DND-41 (cell line): ENCODE data around the gene SLC30A3.

Experiments used
- ATAC-seq: fragments of 200-7000 bp; cut with Tn5 transposase; 3 replicates; pipeline ENCODE4 v1.9.1; 2021; ENCODE audit warnings: low read depth; ENCODE audit not compliant: insufficient read depth
- DNase-seq: peaks from one replicate; pipeline ENCODE4 v3.0.0-alpha.2; 2020
- H2AFZ ChIP-seq: 2 replicates; pipeline ENCODE4 v1.6.0; 2012; ENCODE audit warnings: low read depth, low read length
- H3K27ac ChIP-seq: 2 replicates; pipeline ENCODE4 v1.5.1; 2012; ENCODE audit warnings: low read length, inconsistent platforms
- H3K27me3 ChIP-seq: fragments of 200-600 bp; sonication (generic); 2 replicates; pipeline ENCODE4 v1.6.0; 2012; ENCODE audit warnings: low read length, mild to moderate bottlenecking, inconsistent platforms; ENCODE audit not compliant: insufficient read depth, poor library complexity
- H3K36me3 ChIP-seq: 2 replicates; pipeline ENCODE4 v1.5.1; 2012; ENCODE audit warnings: low read length, inconsistent platforms; ENCODE audit not compliant: insufficient read depth
- H3K4me1 ChIP-seq: 2 replicates; pipeline ENCODE4 v1.5.1; 2012; ENCODE audit warnings: mild to moderate bottlenecking, low read length; ENCODE audit not compliant: insufficient read depth
- H3K4me2 ChIP-seq: 2 replicates; pipeline ENCODE4 v1.6.0; 2012; ENCODE audit warnings: mild to moderate bottlenecking, moderate library complexity, low read length, inconsistent platforms; ENCODE audit not compliant: insufficient read depth
- H3K4me3 ChIP-seq, 2 experiments: fragments of 200-600 bp in 1 of 2; shearing (Covaris generic) in 1 of 2; 2 replicates each; pipeline ENCODE4 v1.5.1; 2012 to 2016; ENCODE audit warnings: inconsistent platforms in 2 of 2, low read length in 2 of 2, mild to moderate bottlenecking in 2 of 2, low read depth in 1 of 2, moderate library complexity in 1 of 2
- H3K79me2 ChIP-seq: 2 replicates; pipeline ENCODE4 v1.6.0; 2012; ENCODE audit warnings: low read length, inconsistent platforms; ENCODE audit not compliant: insufficient read depth
- H3K9ac ChIP-seq: 2 replicates; pipeline ENCODE4 v1.6.0; 2012; ENCODE audit warnings: low read depth, mild to moderate bottlenecking, inconsistent platforms, low read length, moderate library complexity
- H3K9me3 ChIP-seq: 2 replicates; pipeline ENCODE4 v1.5.1; 2012; ENCODE audit warnings: low read length, moderate library complexity, mild to moderate bottlenecking, inconsistent platforms; ENCODE audit not compliant: insufficient read depth, severe bottlenecking
- H4K20me1 ChIP-seq: 2 replicates; pipeline ENCODE4 v1.6.0; 2012; ENCODE audit warnings: low read length; ENCODE audit not compliant: insufficient read depth
- EZH2 ChIP-seq: IDR thresholded peaks from 3 replicates; pipeline ENCODE4 v1.6.1; 2012; ENCODE audit warnings: borderline replicate concordance, low read depth, mild to moderate bottlenecking, moderate library complexity, low read length, inconsistent platforms; ENCODE audit not compliant: severe bottlenecking
- TF ChIP-seq, protein P1 (sequence below): IDR thresholded peaks from 2 replicates; pipeline ENCODE4 v1.5.1; 2012; ENCODE audit warnings: borderline replicate concordance, low read length, moderate library complexity, mild to moderate bottlenecking; ENCODE audit not compliant: poor library complexity, severe bottlenecking; ENCODE audit errors: extremely low read depth

The SLC30A3 gene

GRCh38 chr2:27212626-27213471, 50.0 kb downstream of the SLC30A3 start:
- Histone ChIP-seq H4K20me1 (0 out of 2 replicates have a peak, but pooled peaks cover 2% of the 10 kb centered on the region), H3K27me3 (no peaks in the 10 kb centered on the region), H3K4me3 (peak overlapping the region; percentile 41 to 62), H3K9me3 (no peaks in the 10 kb centered on the region), H2AFZ (peak overlapping the region; percentile 80), H3K9ac (peak overlapping the region; percentile 82), H3K27ac (peak overlapping the region; percentile 99), H3K4me1 (peaks cover 59% of the 10 kb centered on the region), H3K36me3 (peaks cover 49% of the 10 kb centered on the region), H3K4me2 (peak overlapping the region; percentile 81), H3K79me2 (peaks cover 53% of the 10 kb centered on the region)
- TF ChIP-seq, protein P1, sequence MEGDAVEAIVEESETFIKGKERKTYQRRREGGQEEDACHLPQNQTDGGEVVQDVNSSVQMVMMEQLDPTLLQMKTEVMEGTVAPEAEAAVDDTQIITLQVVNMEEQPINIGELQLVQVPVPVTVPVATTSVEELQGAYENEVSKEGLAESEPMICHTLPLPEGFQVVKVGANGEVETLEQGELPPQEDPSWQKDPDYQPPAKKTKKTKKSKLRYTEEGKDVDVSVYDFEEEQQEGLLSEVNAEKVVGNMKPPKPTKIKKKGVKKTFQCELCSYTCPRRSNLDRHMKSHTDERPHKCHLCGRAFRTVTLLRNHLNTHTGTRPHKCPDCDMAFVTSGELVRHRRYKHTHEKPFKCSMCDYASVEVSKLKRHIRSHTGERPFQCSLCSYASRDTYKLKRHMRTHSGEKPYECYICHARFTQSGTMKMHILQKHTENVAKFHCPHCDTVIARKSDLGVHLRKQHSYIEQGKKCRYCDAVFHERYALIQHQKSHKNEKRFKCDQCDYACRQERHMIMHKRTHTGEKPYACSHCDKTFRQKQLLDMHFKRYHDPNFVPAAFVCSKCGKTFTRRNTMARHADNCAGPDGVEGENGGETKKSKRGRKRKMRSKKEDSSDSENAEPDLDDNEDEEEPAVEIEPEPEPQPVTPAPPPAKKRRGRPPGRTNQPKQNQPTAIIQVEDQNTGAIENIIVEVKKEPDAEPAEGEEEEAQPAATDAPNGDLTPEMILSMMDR: no peak
- no peak for TF ChIP-seq EZH2
- DNase-seq: peak; percentile 15
- ATAC-seq: peak; percentile 15

- peaks cover 54% of the 10 kb centered on the region for H3K36me3 ChIP-seq
- H3K4me2 ChIP-seq: peak within 1 kb of the TSS; percentile 81
- H3K79me2 ChIP-seq: peaks cover 46% of the 10 kb centered on the region
- peak within 1 kb of the TSS; percentile 82 for H3K9ac ChIP-seq
- H2AFZ ChIP-seq: peak within 1 kb of the TSS; percentile 80
- peak within 1 kb of the TSS; percentile 41 to 62 for H3K4me3 ChIP-seq
- no peaks in the 10 kb centered on the region for H3K9me3 ChIP-seq
- ATAC-seq (peak; percentile 86), DNase-seq (peak; percentile 88)
- peaks cover 57% of the 10 kb centered on the region for H3K4me1 ChIP-seq
- 0 out of 2 replicates have a peak, but pooled peaks cover 2% of the 10 kb centered on the region for H4K20me1 ChIP-seq
- peak within 1 kb of the TSS; percentile 99 for H3K27ac ChIP-seq
- no peak for TF ChIP-seq EZH2
- TF ChIP-seq, protein P1: no peak
- no peaks in the 10 kb centered on the region for H3K27me3 ChIP-seq
Measured at GRCh38 chr2:27211943-27212625, 50.8 kb downstream of the SLC30A3 start, which contains the start of the genes ATRAID and SLC5A6. TSS of gene ATRAID (plus strand) at chr2:27212041. CDS start at chr2:27212369, 328 bp downstream. TSS of gene SLC5A6 (minus strand) at chr2:27212268. CDS start at chr2:27207650, 4,618 bp downstream.

DNA sequence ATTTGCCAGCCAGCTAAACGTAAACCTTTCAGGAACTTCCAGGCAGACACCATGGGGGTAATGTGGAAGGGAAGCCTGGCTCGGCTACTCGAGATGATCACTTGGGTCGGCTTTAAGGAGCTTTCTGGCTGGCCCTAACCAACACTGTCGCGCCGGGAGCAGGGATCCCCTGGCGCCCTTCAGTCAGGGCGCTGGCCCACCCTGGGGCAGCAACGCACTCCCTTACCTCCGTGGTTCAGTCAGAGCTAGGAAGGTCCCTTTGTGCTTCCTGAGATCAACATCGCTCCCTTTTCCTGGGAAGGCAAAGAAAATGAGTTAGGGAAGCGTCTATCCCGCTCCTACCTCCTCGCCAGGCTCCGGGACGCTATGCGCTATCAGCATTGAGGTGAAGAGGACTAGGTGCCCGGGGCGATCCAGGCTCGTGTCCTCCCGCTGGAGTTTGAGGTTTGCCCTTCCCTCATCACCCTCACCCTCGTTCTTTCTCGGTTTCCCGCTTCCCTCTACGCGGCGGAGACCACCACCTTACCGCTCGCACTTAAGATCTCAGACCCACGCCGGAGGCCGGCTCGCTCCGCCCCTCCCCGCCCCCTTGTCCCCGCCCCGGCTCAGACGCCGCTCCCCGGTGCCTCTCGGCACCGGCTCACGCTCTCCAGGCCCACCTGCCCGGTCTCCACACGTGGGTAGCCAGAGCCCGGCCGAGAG, 51.5 kb downstream of the SLC30A3 start:
- H3K4me1 ChIP-seq: peaks cover 50% of the 10 kb centered on the region
- DNase-seq (no peak), ATAC-seq (peak; percentile 5)
- H3K27me3 ChIP-seq: no peaks in the 10 kb centered on the region
- peak overlapping the region; percentile 99 for H3K27ac ChIP-seq
- TF ChIP-seq, protein P1: no peak
- no peak for TF ChIP-seq EZH2
- peak overlapping the region; percentile 41 to 62 for H3K4me3 ChIP-seq
- 0 out of 2 replicates have a peak, but pooled peaks cover 2% of the 10 kb centered on the region for H4K20me1 ChIP-seq
- peak overlapping the region; percentile 80 for H2AFZ ChIP-seq
- H3K36me3 ChIP-seq: peaks cover 55% of the 10 kb centered on the region
- no peaks in the 10 kb centered on the region for H3K9me3 ChIP-seq
- peak overlapping the region; percentile 82 for H3K9ac ChIP-seq
- peak overlapping the region; percentile 81 for H3K4me2 ChIP-seq
- H3K79me2 ChIP-seq: peaks cover 39% of the 10 kb centered on the region
